CD4-positive, CD25-positive, alpha-beta regulatory T cell (primary cell): ENCODE measurements around the gene SLC9A9. TPM values are rescaled to one million over a fixed set of nuclear protein-coding genes. Genes with fewer than 3 reads are reported as not detected.

Experiments used
- ATAC-seq, 2 donors: fragments of 150-1000 bp; cut with Tn5 transposase; one replicate each; pipeline ENCODE4 v1.10.0; 2021; ENCODE audit warnings: low read depth in 2 of 2, moderate number of reproducible peaks in 2 of 2, moderate library complexity in 1 of 2
- DNase-seq, 3 donors: peaks; one replicate each; pipeline versions ENCODE4 v3.0.0 to v3.0.0-alpha.2; 2012 to 2022; ENCODE audit warnings: mixed read lengths in 1 of 3
- H3K27ac ChIP-seq: one replicate; pipeline ENCODE4 v1.7.0; 2013; ENCODE audit warnings: mild to moderate bottlenecking, low read length; ENCODE audit not compliant: insufficient read depth, poor library complexity, severe bottlenecking
- H3K27me3 ChIP-seq: one replicate; pipeline ENCODE4 v1.7.0; 2013; ENCODE audit warnings: low read length; ENCODE audit not compliant: control insufficient read depth, insufficient read depth
- H3K36me3 ChIP-seq: one replicate; pipeline ENCODE4 v1.7.0; 2013; ENCODE audit warnings: mild to moderate bottlenecking, low read length, moderate library complexity; ENCODE audit not compliant: control insufficient read depth, insufficient read depth
- H3K4me1 ChIP-seq: 2 replicates; pipeline ENCODE4 v1.7.0; 2013; ENCODE audit warnings: mild to moderate bottlenecking, low read length; ENCODE audit not compliant: insufficient read depth, control insufficient read depth, poor library complexity, severe bottlenecking
- H3K4me3 ChIP-seq: one replicate; pipeline ENCODE4 v1.7.0; 2013; ENCODE audit warnings: low read depth, mild to moderate bottlenecking, low read length, moderate library complexity
- H3K9me3 ChIP-seq, 2 experiments: 1 replicate in 1 of 2; 2 replicates in 1 of 2; pipeline ENCODE4 v1.7.0; 2013; ENCODE audit warnings: low read length in 2 of 2, mild to moderate bottlenecking in 1 of 2, moderate library complexity in 1 of 2; ENCODE audit not compliant: control insufficient read depth in 2 of 2
- H3K27ac Mint-ChIP-seq, 3 donors: one replicate each; pipeline ENCODE4 v1.8.0; 2020 to 2022; ENCODE audit warnings: mild to moderate bottlenecking in 3 of 3, mixed read lengths in 3 of 3, moderate library complexity in 2 of 3
- H3K27me3 Mint-ChIP-seq: one replicate; pipeline ENCODE4 v1.8.0; 2022; ENCODE audit warnings: mild to moderate bottlenecking, mixed read lengths
- H3K36me3 Mint-ChIP-seq: one replicate; pipeline ENCODE4 v1.8.0; 2020; ENCODE audit warnings: mixed read lengths
- H3K4me1 Mint-ChIP-seq, 4 donors: one replicate each; pipeline ENCODE4 v1.8.0; 2020 to 2022; ENCODE audit warnings: mixed read lengths in 4 of 4, mild to moderate bottlenecking in 1 of 4
- H3K4me3 Mint-ChIP-seq, 4 donors: one replicate each; pipeline ENCODE4 v1.8.0; 2020 to 2022; ENCODE audit warnings: mild to moderate bottlenecking in 4 of 4, mixed read lengths in 4 of 4, moderate library complexity in 3 of 4
- H3K9me3 Mint-ChIP-seq, 7 donors: one replicate each; pipeline ENCODE4 v1.8.0; 2020 to 2022; ENCODE audit warnings: mixed read lengths in 7 of 7, mild to moderate bottlenecking in 3 of 7, moderate library complexity in 2 of 7
- polyA plus RNA-seq, 4 donors: library from polyadenylated mRNA; unstranded; fragments of 300-500 nt; fragmentation: Illumina TruSeq; gene quantifications; one replicate each; pipeline ENCODE4 v1.2.3, GENCODE V29; 2021
- total RNA-seq: library from RNA; stranded (reverse); gene quantifications from one replicate; pipeline ENCODE4 v1.2.3, GENCODE V29; 2022

The SLC9A9 gene
- total and polyA plus RNA-seq, 5 donors from 2014 or later, result 31.7 to 49.3 (median 46.4) TPM

- H3K27me3 Mint-ChIP-seq, result no peaks in the 10 kb centered on the region
- DNase-seq (no peak), ATAC-seq (no peak)
- H3K4me1 Mint-ChIP-seq, result peaks cover 0 to 15% (median 3%) of the 10 kb centered on the region in 4 donors
- Histone ChIP-seq H3K4me1 (no peaks in the 10 kb centered on the region), H3K27me3 (no peaks in the 10 kb centered on the region), H3K4me3 (no peak overlapping the region), H3K36me3 (no peaks in the 10 kb centered on the region), H3K9me3 (no peaks in the 10 kb centered on the region), H3K27ac (no peak overlapping the region)
- peaks cover 13% of the 10 kb centered on the region for H3K36me3 Mint-ChIP-seq
- peaks cover 0 to 5% (median 0%) of the 10 kb centered on the region in 7 donors for H3K9me3 Mint-ChIP-seq
- H3K4me3 Mint-ChIP-seq, result no peak overlapping the region
- peak overlapping the region in 1 of 3 donors; percentile 2 for H3K27ac Mint-ChIP-seq
These were observed 432.0 kb downstream of the SLC9A9 start for GRCh38 chr3:143416229-143416628.

DNA sequence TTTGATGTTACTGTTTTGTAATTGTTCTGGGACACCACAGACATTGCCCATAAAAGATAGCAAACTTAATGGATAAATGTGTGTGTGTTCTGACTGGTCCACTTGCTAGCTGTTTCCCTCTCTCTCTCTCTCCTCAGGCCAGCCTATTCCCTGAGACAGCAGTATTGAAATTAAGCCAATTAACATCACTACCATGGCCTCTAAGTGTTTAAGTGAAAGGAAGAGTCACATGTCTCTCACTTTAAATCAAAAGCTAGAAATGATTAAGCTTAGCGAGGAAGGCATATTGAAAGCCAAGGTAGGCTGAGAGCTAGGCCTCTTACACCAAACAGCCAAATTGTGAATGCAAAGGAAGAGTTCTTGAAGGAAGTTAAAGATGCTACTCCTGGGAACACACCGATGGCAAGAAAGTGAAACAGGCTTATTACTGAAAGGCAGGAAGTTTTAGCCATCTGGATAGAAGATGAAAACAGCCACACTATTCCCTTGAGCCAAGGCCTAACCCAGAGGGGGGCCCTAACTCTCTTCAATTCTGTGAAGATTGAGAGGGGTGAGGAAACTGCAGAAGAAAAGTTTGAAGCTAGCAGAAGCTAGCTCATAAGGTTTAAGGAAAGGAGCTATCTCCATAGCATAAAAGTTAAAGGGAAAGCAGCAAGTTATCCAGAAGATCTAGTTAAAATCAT is 433.6 kb downstream of the SLC9A9 start:
- no peaks in the 10 kb centered on the region for H3K9me3 ChIP-seq
- no peaks in the 10 kb centered on the region for H3K27me3 Mint-ChIP-seq
- H3K27me3 ChIP-seq, result no peaks in the 10 kb centered on the region
- no peak for DNase-seq
- H3K27ac ChIP-seq, result no peak overlapping the region
- ATAC-seq, result no peak
- H3K4me3 ChIP-seq, result no peak overlapping the region
- no peaks in the 10 kb centered on the region for H3K36me3 ChIP-seq
- H3K9me3 Mint-ChIP-seq, result peaks cover 0 to 5% (median 0%) of the 10 kb centered on the region in 7 donors
- no peak overlapping the region for H3K4me3 Mint-ChIP-seq
- H3K27ac Mint-ChIP-seq, result peak overlapping the region in 2 of 3 donors; percentile 13 to 27
- H3K36me3 Mint-ChIP-seq, result peaks cover 13% of the 10 kb centered on the region
- H3K4me1 Mint-ChIP-seq, result peaks cover 0 to 15% (median 3%) of the 10 kb centered on the region in 4 donors
- H3K4me1 ChIP-seq, result no peaks in the 10 kb centered on the region

DNA sequence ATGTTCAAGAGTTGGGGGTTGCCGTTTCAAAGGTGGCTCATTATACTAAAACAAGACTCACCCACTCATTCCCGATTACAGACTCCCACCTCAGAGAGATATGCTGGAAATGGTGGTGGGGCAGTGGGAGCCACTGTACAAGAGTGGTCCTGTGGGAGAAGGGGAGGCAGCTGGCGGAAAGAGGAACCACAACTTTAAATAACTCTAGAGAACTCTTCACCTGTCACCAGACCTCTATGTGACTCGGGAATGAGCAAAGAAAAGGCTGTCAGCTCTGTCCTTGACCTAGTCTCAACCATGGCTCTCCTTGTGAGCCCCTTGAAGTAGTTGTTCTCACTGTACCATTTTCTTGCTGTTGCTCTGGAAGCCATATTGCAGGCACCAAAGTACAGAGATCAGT is 434.9 kb downstream of the SLC9A9 start:
- H3K27ac Mint-ChIP-seq, result peak overlapping the region in 1 of 3 donors; percentile 14

DNA sequence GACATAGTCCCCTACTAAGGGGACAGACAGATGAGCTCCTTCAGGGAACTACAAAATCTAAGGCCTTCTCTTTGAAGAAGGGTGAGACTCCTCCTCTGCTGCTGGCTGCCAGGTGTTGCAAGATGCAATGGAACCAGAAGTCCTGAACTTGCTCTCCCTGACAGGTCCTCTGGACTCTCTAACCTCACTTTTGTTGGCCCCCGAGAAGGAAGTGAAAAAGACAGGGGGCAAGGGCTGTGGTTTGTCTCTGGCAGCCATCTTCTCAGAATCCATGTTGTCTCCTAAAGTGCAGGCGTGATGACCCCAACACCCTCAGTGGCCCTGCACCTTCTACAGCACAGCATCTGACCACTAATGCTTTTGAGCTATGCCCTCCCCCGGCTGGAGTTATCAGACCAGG is 436.2 kb downstream of the SLC9A9 start:
- H3K36me3 ChIP-seq, result no peaks in the 10 kb centered on the region
- peaks cover 0 to 5% (median 0%) of the 10 kb centered on the region in 7 donors for H3K9me3 Mint-ChIP-seq
- H3K36me3 Mint-ChIP-seq, result peaks cover 4% of the 10 kb centered on the region
- H3K27me3 Mint-ChIP-seq, result no peaks in the 10 kb centered on the region
- H3K27ac ChIP-seq, result no peak overlapping the region
- H3K4me3 ChIP-seq, result no peak overlapping the region
- DNase-seq (no peak), ATAC-seq (no peak)
- peaks cover 0 to 15% (median 2%) of the 10 kb centered on the region in 4 donors for H3K4me1 Mint-ChIP-seq
- H3K27me3 ChIP-seq, result no peaks in the 10 kb centered on the region
- no peaks in the 10 kb centered on the region for H3K9me3 ChIP-seq
- no peak overlapping the region for H3K27ac Mint-ChIP-seq
- no peak overlapping the region for H3K4me3 Mint-ChIP-seq
- no peaks in the 10 kb centered on the region for H3K4me1 ChIP-seq

More for the DNA sequence above, 434.9 kb downstream of the SLC9A9 start:
- peaks cover 7% of the 10 kb centered on the region for H3K36me3 Mint-ChIP-seq
- no peaks in the 10 kb centered on the region for H3K9me3 ChIP-seq
- H3K9me3 Mint-ChIP-seq, result peaks cover 0 to 5% (median 0%) of the 10 kb centered on the region in 7 donors
- DNase-seq (no peak), ATAC-seq (no peak)
- H3K27me3 ChIP-seq, result no peaks in the 10 kb centered on the region
- H3K36me3 ChIP-seq, result no peaks in the 10 kb centered on the region
- H3K4me3 ChIP-seq, result no peak overlapping the region
- H3K4me3 Mint-ChIP-seq, result no peak overlapping the region
- no peak overlapping the region for H3K27ac ChIP-seq
- H3K4me1 Mint-ChIP-seq, result peaks cover 0 to 15% (median 2%) of the 10 kb centered on the region in 4 donors
- H3K4me1 ChIP-seq, result no peaks in the 10 kb centered on the region
- no peaks in the 10 kb centered on the region for H3K27me3 Mint-ChIP-seq

- Histone ChIP-seq H3K36me3 (no peaks in the 10 kb centered on the region), H3K4me1 (no peaks in the 10 kb centered on the region), H3K9me3 (no peaks in the 10 kb centered on the region), H3K4me3 (no peak overlapping the region), H3K27me3 (no peaks in the 10 kb centered on the region), H3K27ac (no peak overlapping the region)
- Mint-ChIP-seq H3K27me3 (no peaks in the 10 kb centered on the region), H3K4me1 (peaks cover 0 to 5% (median 2%) of the 10 kb centered on the region in 4 donors), H3K36me3 (peaks cover 4% of the 10 kb centered on the region), H3K27ac (no peak overlapping the region), H3K4me3 (no peak overlapping the region), H3K9me3 (peaks cover 0 to 1% (median 0%) of the 10 kb centered on the region in 7 donors)
- no peak for ATAC-seq
- no peak for DNase-seq
These were observed 438.0 kb downstream of the SLC9A9 start for GRCh38 chr3:143410259-143410658.

- Mint-ChIP-seq H3K36me3 (peaks cover 8% of the 10 kb centered on the region), H3K27me3 (no peaks in the 10 kb centered on the region), H3K4me1 (peaks cover 0 to 2% (median 0%) of the 10 kb centered on the region in 4 donors), H3K9me3 (peaks cover 0 to 6% (median 0%) of the 10 kb centered on the region in 7 donors), H3K4me3 (no peak overlapping the region), H3K27ac (no peak overlapping the region)
- Histone ChIP-seq H3K4me1 (no peaks in the 10 kb centered on the region), H3K36me3 (no peaks in the 10 kb centered on the region), H3K9me3 (no peaks in the 10 kb centered on the region), H3K27ac (no peak overlapping the region), H3K27me3 (no peaks in the 10 kb centered on the region), H3K4me3 (no peak overlapping the region)
- no peak for ATAC-seq
- DNase-seq, result no peak
These were observed 439.5 kb downstream of the SLC9A9 start for GRCh38 chr3:143408771-143409170.

DNA sequence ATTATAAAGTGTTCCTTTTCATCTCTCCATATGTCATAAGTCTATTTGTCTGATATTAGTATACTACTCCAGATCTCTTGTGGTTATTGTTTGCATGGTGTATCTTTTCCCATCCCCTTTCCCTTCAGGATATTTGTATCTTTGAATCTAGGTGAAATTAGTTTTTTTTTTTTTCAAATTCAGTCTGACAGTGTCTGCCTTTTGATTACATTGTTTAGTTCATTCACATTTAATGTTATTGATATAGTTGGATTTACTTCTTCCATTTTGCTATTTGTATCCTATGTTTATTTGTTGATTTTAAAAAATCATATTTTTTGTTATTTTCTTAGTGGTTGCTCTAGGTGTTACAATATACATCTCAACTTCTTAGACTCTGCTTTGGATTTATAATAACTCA is 445.7 kb downstream of the SLC9A9 start:
- Histone ChIP-seq H3K36me3 (no peaks in the 10 kb centered on the region), H3K27ac (no peak overlapping the region), H3K4me1 (no peaks in the 10 kb centered on the region), H3K27me3 (no peaks in the 10 kb centered on the region), H3K4me3 (no peak overlapping the region), H3K9me3 (no peaks in the 10 kb centered on the region)
- Mint-ChIP-seq H3K4me3 (no peak overlapping the region), H3K36me3 (peaks cover 8% of the 10 kb centered on the region), H3K4me1 (no peaks in the 10 kb centered on the region), H3K27ac (no peak overlapping the region), H3K9me3 (peaks cover 0 to 7% (median 0%) of the 10 kb centered on the region in 7 donors), H3K27me3 (no peaks in the 10 kb centered on the region)
- DNase-seq, result no peak
- ATAC-seq, result no peak

GRCh38 chr3:143396790-143397189 is 451.5 kb downstream of the SLC9A9 start:
- Histone ChIP-seq H3K9me3 (no peaks in the 10 kb centered on the region), H3K36me3 (peaks cover 4% of the 10 kb centered on the region), H3K4me1 (no peaks in the 10 kb centered on the region), H3K27me3 (no peaks in the 10 kb centered on the region), H3K27ac (no peak overlapping the region), H3K4me3 (no peak overlapping the region)
- ATAC-seq (no peak), DNase-seq (no peak)
- Mint-ChIP-seq H3K4me1 (peaks cover 0 to 3% (median 1%) of the 10 kb centered on the region in 4 donors), H3K9me3 (peaks cover 0 to 10% (median 4%) of the 10 kb centered on the region in 7 donors), H3K27ac (no peak overlapping the region), H3K36me3 (peaks cover 14% of the 10 kb centered on the region), H3K4me3 (no peak overlapping the region), H3K27me3 (no peaks in the 10 kb centered on the region)
